Measurements from ENCODE around the gene ZNF311. TPM values are rescaled to one million over a fixed set of nuclear protein-coding genes. Genes with fewer than 3 reads are reported as not detected.
A peak's percentile ranks its signal among the peaks of the same experiment; 100 is the strongest.

The ZNF311 gene
- total and polyA plus RNA-seq, 9 of the 15 experiments (the other 6 are each of a cell fraction or from before 2014, with no cell fraction given), result 5.1 to 10.0 (median 7.5) TPM

GRCh38 chr6:28980852-28981430 lies 24.2 kb downstream of the ZNF311 start (continued):
- TF ChIP-seq MNT (conservative IDR thresholded peaks at IDR 0.05), result peak; percentile 66 to 69; a peak in 3 of 4 replicates
- peak in 1 of 2 experiments; percentile 50; a peak in 1 of 4 replicates for TF ChIP-seq NONO (IDR thresholded peaks at IDR 0.05; ENCODE audit: low read depth in 2 of 2, low read length in 1 of 2)
- TF ChIP-seq BRCA1 (IDR thresholded peaks at IDR 0.05), result no peak
- no peak for TF ChIP-seq BRCA1 (CRISPR knock-in tag; IDR thresholded peaks at IDR 0.05)
- peak; percentile 64 to 70 (median 66) for TF ChIP-seq CTCF (IDR thresholded peaks at IDR 0.05 in 2 of 3, conservative IDR thresholded peaks at IDR 0.05 in 1 of 3; ENCODE audit: insufficient read depth in 2 of 3, low read depth in 1 of 3, low read length in 3 of 3)
- TF ChIP-seq MXD1 (CRISPR knock-in tag; IDR thresholded peaks at IDR 0.05; ENCODE audit: borderline replicate concordance, poor library complexity, severe bottlenecking), result no peak
- TF ChIP-seq TOE1 (IDR thresholded peaks at IDR 0.05; ENCODE audit: borderline replicate concordance), result peak; percentile 89
- TF ChIP-seq TOE1 (CRISPR knock-in tag; IDR thresholded peaks at IDR 0.05; ENCODE audit: borderline replicate concordance, low read depth), result no peak
- no peak for TF ChIP-seq STAG1 (CRISPR knock-in tag; IDR thresholded peaks at IDR 0.05; ENCODE audit: borderline replicate concordance)
- no peak for TF ChIP-seq HNRNPK (IDR thresholded peaks at IDR 0.05; ENCODE audit: low read depth, low read length, poor library complexity, severe bottlenecking)
- TF ChIP-seq JUN (IDR thresholded peaks at IDR 0.05; ENCODE audit: borderline replicate concordance, low read depth, low read length), result peak; percentile 52; the same call in 1 of the 2 replicates
- TF ChIP-seq JUN (CRISPR knock-in tag; IDR thresholded peaks at IDR 0.05; ENCODE audit: borderline replicate concordance), result no peak
- TF ChIP-seq KAT8 (IDR thresholded peaks at IDR 0.05; ENCODE audit: low read depth), result no peak
- no peak for TF ChIP-seq HEY1 (CRISPR knock-in tag; IDR thresholded peaks at IDR 0.05; ENCODE audit: borderline replicate concordance)
- no peak for TF ChIP-seq HNRNPUL1 (IDR thresholded peaks at IDR 0.05; ENCODE audit: low read length)
- TF ChIP-seq, protein P1, sequence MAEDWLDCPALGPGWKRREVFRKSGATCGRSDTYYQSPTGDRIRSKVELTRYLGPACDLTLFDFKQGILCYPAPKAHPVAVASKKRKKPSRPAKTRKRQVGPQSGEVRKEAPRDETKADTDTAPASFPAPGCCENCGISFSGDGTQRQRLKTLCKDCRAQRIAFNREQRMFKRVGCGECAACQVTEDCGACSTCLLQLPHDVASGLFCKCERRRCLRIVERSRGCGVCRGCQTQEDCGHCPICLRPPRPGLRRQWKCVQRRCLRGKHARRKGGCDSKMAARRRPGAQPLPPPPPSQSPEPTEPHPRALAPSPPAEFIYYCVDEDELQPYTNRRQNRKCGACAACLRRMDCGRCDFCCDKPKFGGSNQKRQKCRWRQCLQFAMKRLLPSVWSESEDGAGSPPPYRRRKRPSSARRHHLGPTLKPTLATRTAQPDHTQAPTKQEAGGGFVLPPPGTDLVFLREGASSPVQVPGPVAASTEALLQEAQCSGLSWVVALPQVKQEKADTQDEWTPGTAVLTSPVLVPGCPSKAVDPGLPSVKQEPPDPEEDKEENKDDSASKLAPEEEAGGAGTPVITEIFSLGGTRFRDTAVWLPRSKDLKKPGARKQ (CRISPR knock-in tag; IDR thresholded peaks at IDR 0.05), result no peak
- TF ChIP-seq ELF4 (CRISPR knock-in tag; IDR thresholded peaks at IDR 0.05), result 0 out of 2 replicates have a peak, but pooled peaks have one; percentile 33
- peak; percentile 75 for TF ChIP-seq PML (IDR thresholded peaks at IDR 0.05; ENCODE audit: low read length)
- no peak for TF ChIP-seq ILK (tag; IDR thresholded peaks at IDR 0.05; ENCODE audit: borderline replicate concordance, low read depth)
- peak in 1 of 2 experiments; percentile 92; a peak in 3 of 4 replicates for TF ChIP-seq MLLT1 (IDR thresholded peaks at IDR 0.05)
- no peak for TF ChIP-seq GABPB2 (CRISPR knock-in tag; conservative IDR thresholded peaks at IDR 0.05)
